ENCODE data around the gene BMPR1B.

DNA sequence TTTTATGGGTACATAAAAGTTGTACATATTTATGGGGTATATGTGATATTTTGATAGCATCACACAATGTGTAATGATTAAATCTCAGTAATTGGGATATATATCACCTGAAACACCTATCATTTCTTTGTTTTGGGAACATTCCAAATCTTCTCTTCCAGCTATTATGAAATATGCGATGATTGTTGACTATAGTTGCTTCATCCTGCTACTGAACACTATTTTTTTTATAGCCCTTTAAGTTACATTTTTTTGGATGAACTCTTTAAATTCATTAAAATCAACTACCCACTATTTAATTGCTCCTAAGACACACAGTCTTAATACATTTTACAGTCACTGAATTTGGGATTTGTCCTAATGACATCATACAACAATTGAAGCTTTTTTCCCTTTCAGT is 212.9 kb downstream of the BMPR1B start:
- TF ChIP-seq POLR2AphosphoS5 (IDR thresholded peaks at IDR 0.05; ENCODE audit: low read depth, low read length) (no peak), POLR2A (IDR thresholded peaks at IDR 0.05; ENCODE audit: low read depth, low read length) (no peak)

All from GM12892 (cell line).